Measurements from ENCODE around the gene ZNF580. TPM values are rescaled to one million over a fixed set of nuclear protein-coding genes. Genes with fewer than 3 reads are reported as not detected.

ZNF580 gene
- total and polyA plus RNA-seq, 9 of the 15 experiments (the other 6 are each of a cell fraction or from before 2014, with no cell fraction given), result 2.3 to 47.4 (median 6.0) TPM

DNA sequence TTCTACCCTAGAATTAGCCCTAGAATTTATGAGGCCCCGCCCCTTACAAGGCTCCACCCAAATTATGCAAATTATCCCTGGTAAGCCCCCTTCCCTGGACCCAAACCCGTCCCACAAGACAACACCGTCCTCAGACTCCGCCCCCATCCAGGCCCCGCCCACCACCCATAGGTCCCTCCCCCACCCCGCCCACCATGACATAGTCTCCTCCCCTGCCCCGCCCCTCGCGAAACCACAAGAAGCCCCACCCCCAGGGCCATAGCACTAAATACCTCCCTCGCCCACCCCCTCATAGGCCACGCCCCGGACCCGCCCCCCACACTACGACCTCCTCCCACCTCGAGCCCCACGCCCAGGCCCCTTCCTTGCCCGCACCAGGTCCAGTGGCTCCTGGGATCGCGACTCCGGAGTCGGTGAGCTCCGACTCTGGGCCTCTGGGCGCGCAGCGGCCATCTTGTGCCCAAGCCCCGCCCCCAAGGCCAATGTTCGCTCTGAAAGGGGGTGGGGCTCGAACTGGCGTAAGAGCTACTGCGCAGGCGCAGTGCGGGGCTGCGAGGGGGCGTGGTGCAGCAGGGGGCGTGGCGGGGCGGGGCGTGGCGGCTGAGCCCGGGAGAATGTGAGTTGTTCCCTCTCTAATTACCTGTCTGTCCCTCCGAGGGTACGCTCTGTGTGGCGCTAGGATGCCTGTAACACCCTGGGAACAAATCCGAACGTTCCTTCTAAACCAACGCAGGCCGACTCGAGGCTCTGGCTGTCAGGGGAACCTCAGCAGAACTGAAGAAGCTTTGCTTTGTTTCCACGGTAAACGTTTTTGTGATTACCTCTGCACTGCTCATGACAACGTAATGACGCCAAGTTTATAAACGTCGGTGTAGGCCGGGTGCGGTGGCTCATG is 16.4 kb upstream of the ZNF580 start, which contains the start of gene ZNF784 (continued):
- TF ChIP-seq, protein P1, sequence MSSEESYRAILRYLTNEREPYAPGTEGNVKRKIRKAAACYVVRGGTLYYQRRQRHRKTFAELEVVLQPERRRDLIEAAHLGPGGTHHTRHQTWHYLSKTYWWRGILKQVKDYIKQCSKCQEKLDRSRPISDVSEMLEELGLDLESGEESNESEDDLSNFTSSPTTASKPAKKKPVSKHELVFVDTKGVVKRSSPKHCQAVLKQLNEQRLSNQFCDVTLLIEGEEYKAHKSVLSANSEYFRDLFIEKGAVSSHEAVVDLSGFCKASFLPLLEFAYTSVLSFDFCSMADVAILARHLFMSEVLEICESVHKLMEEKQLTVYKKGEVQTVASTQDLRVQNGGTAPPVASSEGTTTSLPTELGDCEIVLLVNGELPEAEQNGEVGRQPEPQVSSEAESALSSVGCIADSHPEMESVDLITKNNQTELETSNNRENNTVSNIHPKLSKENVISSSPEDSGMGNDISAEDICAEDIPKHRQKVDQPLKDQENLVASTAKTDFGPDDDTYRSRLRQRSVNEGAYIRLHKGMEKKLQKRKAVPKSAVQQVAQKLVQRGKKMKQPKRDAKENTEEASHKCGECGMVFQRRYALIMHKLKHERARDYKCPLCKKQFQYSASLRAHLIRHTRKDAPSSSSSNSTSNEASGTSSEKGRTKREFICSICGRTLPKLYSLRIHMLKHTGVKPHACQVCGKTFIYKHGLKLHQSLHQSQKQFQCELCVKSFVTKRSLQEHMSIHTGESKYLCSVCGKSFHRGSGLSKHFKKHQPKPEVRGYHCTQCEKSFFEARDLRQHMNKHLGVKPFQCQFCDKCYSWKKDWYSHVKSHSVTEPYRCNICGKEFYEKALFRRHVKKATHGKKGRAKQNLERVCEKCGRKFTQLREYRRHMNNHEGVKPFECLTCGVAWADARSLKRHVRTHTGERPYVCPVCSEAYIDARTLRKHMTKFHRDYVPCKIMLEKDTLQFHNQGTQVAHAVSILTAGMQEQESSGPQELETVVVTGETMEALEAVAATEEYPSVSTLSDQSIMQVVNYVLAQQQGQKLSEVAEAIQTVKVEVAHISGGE (CRISPR knock-in tag; IDR thresholded peaks at IDR 0.05), result no peak
- TF ChIP-seq, protein P2, sequence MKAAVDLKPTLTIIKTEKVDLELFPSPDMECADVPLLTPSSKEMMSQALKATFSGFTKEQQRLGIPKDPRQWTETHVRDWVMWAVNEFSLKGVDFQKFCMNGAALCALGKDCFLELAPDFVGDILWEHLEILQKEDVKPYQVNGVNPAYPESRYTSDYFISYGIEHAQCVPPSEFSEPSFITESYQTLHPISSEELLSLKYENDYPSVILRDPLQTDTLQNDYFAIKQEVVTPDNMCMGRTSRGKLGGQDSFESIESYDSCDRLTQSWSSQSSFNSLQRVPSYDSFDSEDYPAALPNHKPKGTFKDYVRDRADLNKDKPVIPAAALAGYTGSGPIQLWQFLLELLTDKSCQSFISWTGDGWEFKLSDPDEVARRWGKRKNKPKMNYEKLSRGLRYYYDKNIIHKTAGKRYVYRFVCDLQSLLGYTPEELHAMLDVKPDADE (conservative IDR thresholded peaks at IDR 0.05; ENCODE audit: control insufficient read depth, low read depth, low read length), result peak; percentile 60; the same call in 1 of the 2 replicates
- TF ChIP-seq CREM (IDR thresholded peaks at IDR 0.05; ENCODE audit: low read depth) (peak; percentile 19; the same call in 1 of the 2 replicates), TCF15 (CRISPR knock-in tag; IDR thresholded peaks at IDR 0.05) (no peak), ATF3 (IDR thresholded peaks at IDR 0.05) (no peak), ATF3 (CRISPR knock-in tag; conservative IDR thresholded peaks at IDR 0.05) (no peak), TCF7 (IDR thresholded peaks at IDR 0.05; ENCODE audit: borderline replicate concordance) (no peak), ZNF444 (CRISPR knock-in tag; IDR thresholded peaks at IDR 0.05) (no peak), SFPQ (IDR thresholded peaks at IDR 0.05; ENCODE audit: low read depth, low read length) (no peak), NFRKB (IDR thresholded peaks at IDR 0.05; ENCODE audit: low read depth) (0 out of 2 replicates have a peak, but pooled peaks have one; percentile 35), PHF8 (IDR thresholded peaks at IDR 0.05; ENCODE audit: borderline replicate concordance, low read length) (peak; percentile 81), HNRNPLL (IDR thresholded peaks at IDR 0.05; ENCODE audit: low read depth, low read length, poor library complexity, severe bottlenecking) (no peak), SMARCE1 (IDR thresholded peaks at IDR 0.05) (peak; percentile 17; the same call in 1 of the 2 replicates), RBM14 (IDR thresholded peaks at IDR 0.05; ENCODE audit: borderline replicate concordance, insufficient read depth, low read depth, low read length) (no peak), NR3C1 (CRISPR knock-in tag; IDR thresholded peaks at IDR 0.05) (no peak), CTBP1 (IDR thresholded peaks at IDR 0.05; ENCODE audit: borderline replicate concordance) (peak; percentile 33; the same call in 1 of the 2 replicates), LARP7 (IDR thresholded peaks at IDR 0.05) (no peak), LCOR (CRISPR knock-in tag; IDR thresholded peaks at IDR 0.05) (peak; percentile 67; the same call in 1 of the 2 replicates), ARID1B (IDR thresholded peaks at IDR 0.05) (no peak)
